ENCODE results near the gene TPRKB. TPM values are rescaled to one million over a fixed set of nuclear protein-coding genes. Genes with fewer than 3 reads are reported as not detected.
"Not testable (repeated sequence)": the region's sequence is repeated elsewhere in the genome, so short reads cannot be mapped to it uniquely, and the experiment has no call there.

Gene TPRKB
- 10 to 100 TPM; 27.4 to 56.2 (median 35.2) TPM for polyA plus RNA-seq

GRCh38 chr2:73736855-73737779 lies at the start of gene TPRKB:
Gene TPRKB, minus strand, starts transcription at chr2:73737345. Its CDS starts 2,776 bp downstream, at chr2:73734569.
- WGBS, 3 donors = 1% methylated on average over 49 of the region's 49 CpGs
- H3K27ac ChIP-seq (ENCODE audit: low read depth, low read length) = peak within 1 kb of the TSS; percentile 38

- H3K27ac ChIP-seq (ENCODE audit: low read depth, low read length) = not testable (repeated sequence)
- 0 to 63% (median 61%) methylated on average over 1 to 3 of the region's 3 CpGs for WGBS, 3 donors
Observed at GRCh38 chr2:73783883-73784282, 46.7 kb upstream of the TPRKB start, which contains the start of gene C2orf78. Gene C2orf78, plus strand, starts transcription at chr2:73784183. Its CDS starts 127 bp downstream, at chr2:73784310.

GRCh38 chr2:73783402-73783801 lies 46.3 kb upstream of the TPRKB start:
- H3K27ac ChIP-seq (ENCODE audit: low read depth, low read length) = not testable (repeated sequence)
- WGBS, 3 donors = 80 to 85% (median 82%) methylated on average over 15 of the region's 15 CpGs

- WGBS, 3 donors = 5% methylated on average over 7 of the region's 7 CpGs
- H3K27ac ChIP-seq (ENCODE audit: low read depth, low read length) = no peak overlapping the region
Observed at GRCh38 chr2:73780237-73780582, 43.1 kb upstream of the TPRKB start.

GRCh38 chr2:73779467-73780236 lies 42.5 kb upstream of the TPRKB start, which contains the start of gene DUSP11:
Gene DUSP11, minus strand, starts transcription at chr2:73780103. Its CDS starts 129 bp downstream, at chr2:73779974.
- peak within 1 kb of the TSS; percentile 34 for H3K27ac ChIP-seq (ENCODE audit: low read depth, low read length)
- 0% methylated on average over 40 of the region's 40 CpGs for WGBS, 3 donors

GRCh38 chr2:73778867-73779466 lies 41.8 kb upstream of the TPRKB start:
- not testable (repeated sequence) for H3K27ac ChIP-seq (ENCODE audit: low read depth, low read length)
- WGBS, 3 donors = 69 to 76% (median 71%) methylated on average over 18 of the region's 18 CpGs

- WGBS, 3 donors = 86 to 92% (median 86%) methylated on average over 8 of the region's 8 CpGs
Observed at GRCh38 chr2:73776869-73777519, 39.8 kb upstream of the TPRKB start.

GRCh38 chr2:73776381-73776780 lies 39.2 kb upstream of the TPRKB start:
- WGBS, 3 donors = 86 to 98% (median 94%) methylated on average over 4 of the region's 4 CpGs
- H3K27ac ChIP-seq (ENCODE audit: low read depth, low read length) = no peak overlapping the region

More at GRCh38 chr2:73776869-73777519, 39.8 kb upstream of the TPRKB start:
- no peak overlapping the region for H3K27ac ChIP-seq (ENCODE audit: low read depth, low read length)

- no peak overlapping the region for H3K27ac ChIP-seq (ENCODE audit: low read depth, low read length)
Observed at GRCh38 chr2:73772819-73773218, 35.7 kb upstream of the TPRKB start.

- WGBS, 3 donors = 91 to 95% (median 94%) methylated on average over 3 of the region's 3 CpGs
- H3K27ac ChIP-seq (ENCODE audit: low read depth, low read length) = no peak overlapping the region
Observed at GRCh38 chr2:73770725-73771124, 33.6 kb upstream of the TPRKB start.

GRCh38 chr2:73766994-73767393 lies 29.8 kb upstream of the TPRKB start:
- 91 to 93% (median 92%) methylated on average over 4 of the region's 4 CpGs for WGBS, 3 donors

GRCh38 chr2:73766349-73766748 lies 29.2 kb upstream of the TPRKB start:
- 91 to 96% (median 92%) methylated on average over 1 of the region's 1 CpG for WGBS, 3 donors
- no peak overlapping the region for H3K27ac ChIP-seq (ENCODE audit: low read depth, low read length)

More at GRCh38 chr2:73766994-73767393, 29.8 kb upstream of the TPRKB start:
- no peak overlapping the region for H3K27ac ChIP-seq (ENCODE audit: low read depth, low read length)

GRCh38 chr2:73764945-73765344 lies 27.8 kb upstream of the TPRKB start:
- WGBS, 3 donors = 88 to 100% (median 100%) methylated on average over 1 of the region's 1 CpG
- no peak overlapping the region for H3K27ac ChIP-seq (ENCODE audit: low read depth, low read length)

- no peak overlapping the region for H3K27ac ChIP-seq (ENCODE audit: low read depth, low read length)
- WGBS, 3 donors = 84 to 92% (median 89%) methylated on average over 1 of the region's 1 CpG
Observed at GRCh38 chr2:73762571-73762970, 25.4 kb upstream of the TPRKB start.

GRCh38 chr2:73759904-73760303 lies 22.8 kb upstream of the TPRKB start:
- WGBS, 3 donors = 96 to 97% (median 96%) methylated on average over 2 of the region's 2 CpGs
- H3K27ac ChIP-seq (ENCODE audit: low read depth, low read length) = no peak overlapping the region

GRCh38 chr2:73759285-73759764 lies 22.2 kb upstream of the TPRKB start:
- WGBS, 3 donors = 12 to 35% (median 25%) methylated on average over 3 of the region's 3 CpGs
- H3K27ac ChIP-seq (ENCODE audit: low read depth, low read length) = no peak overlapping the region

- H3K27ac ChIP-seq (ENCODE audit: low read depth, low read length) = not testable (repeated sequence)
- 87 to 98% (median 97%) methylated on average over 7 of the region's 7 CpGs for WGBS, 3 donors
Observed at GRCh38 chr2:73754332-73754731, 17.2 kb upstream of the TPRKB start.

GRCh38 chr2:73749314-73749713 lies 12.2 kb upstream of the TPRKB start:
- H3K27ac ChIP-seq (ENCODE audit: low read depth, low read length) = no peak overlapping the region
- WGBS, 3 donors = 73 to 93% (median 75%) methylated on average over 2 of the region's 2 CpGs
